IMR-90 (cell line): ENCODE results near the gene SYT8. TPM values are rescaled to one million over a fixed set of nuclear protein-coding genes. Genes with fewer than 3 reads are reported as not detected.

Experiments used
- ATAC-seq: fragments of 200-7000 bp; cut with Tn5 transposase; 2 replicates; pipeline ENCODE4 v1.9.1; 2020; ENCODE audit warnings: low read depth, mild to moderate bottlenecking, moderate library complexity
- BruUV-seq: library from RNA; stranded (reverse); fragments of 400-500 nt; replicated peaks from 2 replicates; lab custom pipeline; 2021; lab: Mats Ljungman, UMichigan
- CTCF ChIA-PET: fragments of 300-600 bp; formaldehyde crosslinking; extraction: SDS; loops from one replicate; lab custom pipeline; 2021; ENCODE audit warnings: antibody characterized with exemption; lab: Yijun Ruan, JAX
- POLR2A ChIA-PET: fragments of 300-600 bp; sonication (Branson Sonifier 250); formaldehyde crosslinking; loops from one replicate; lab custom pipeline; 2022; ENCODE audit warnings: antibody characterized with exemption; ENCODE audit not compliant: unreplicated experiment; lab: Charles Lee
- DNase-seq: peaks from one replicate; pipeline ENCODE4 v3.0.0; 2013
- H2AFZ ChIP-seq: replicated peaks from 2 replicates; pipeline ENCODE3; 2013; ENCODE audit warnings: low read length, mild to moderate bottlenecking; ENCODE audit not compliant: poor library complexity
- H2AK5ac ChIP-seq: 2 replicates; pipeline ENCODE4 v1.6.1; 2013; ENCODE audit warnings: low read depth, low read length, inconsistent platforms
- H2AK9ac ChIP-seq: replicated peaks from 2 replicates; pipeline ENCODE3; 2013; ENCODE audit warnings: mild to moderate bottlenecking, low read depth, low read length, moderate library complexity; ENCODE audit not compliant: poor library complexity
- H2BK120ac ChIP-seq: 2 replicates; pipeline ENCODE4 v1.6.1; 2013; ENCODE audit warnings: low read depth, low read length, inconsistent platforms
- H2BK15ac ChIP-seq: 3 replicates; pipeline ENCODE4 v1.6.1; 2013; ENCODE audit warnings: low read depth, low read length, inconsistent platforms
- H2BK20ac ChIP-seq: 2 replicates; pipeline ENCODE4 v1.6.1; 2013; ENCODE audit warnings: low read depth, mild to moderate bottlenecking, inconsistent platforms, low read length, moderate library complexity
- H2BK5ac ChIP-seq: 2 replicates; pipeline ENCODE4 v1.6.1; 2013; ENCODE audit warnings: mild to moderate bottlenecking, low read depth, low read length, inconsistent platforms; ENCODE audit not compliant: poor library complexity, severe bottlenecking
- H3K14ac ChIP-seq: replicated peaks from 2 replicates; pipeline ENCODE4 v1.6.1; 2013; ENCODE audit warnings: low read depth, low read length, inconsistent platforms
- H3K18ac ChIP-seq: 2 replicates; pipeline ENCODE4 v1.6.1; 2013; ENCODE audit warnings: low read depth, low read length, control low read depth
- H3K23ac ChIP-seq: 2 replicates; pipeline ENCODE4 v1.6.1; 2013; ENCODE audit warnings: low read depth, low read length, inconsistent platforms
- H3K27ac ChIP-seq: 2 replicates; pipeline ENCODE4 v1.5.1; 2013; ENCODE audit warnings: mild to moderate bottlenecking, control low read depth, low read length; ENCODE audit not compliant: insufficient read depth
- H3K27me3 ChIP-seq: 2 replicates; pipeline ENCODE4 v1.6.1; 2013; ENCODE audit warnings: low read length; ENCODE audit not compliant: control insufficient read depth, insufficient read depth
- H3K36me3 ChIP-seq: 2 replicates; pipeline ENCODE4 v1.6.1; 2013; ENCODE audit warnings: low read length, mixed read lengths; ENCODE audit not compliant: control insufficient read depth, insufficient read depth
- H3K4ac ChIP-seq: 2 replicates; pipeline ENCODE4 v1.6.1; 2013; ENCODE audit warnings: low read depth, low read length, inconsistent platforms
- H3K4me1 ChIP-seq: 2 replicates; pipeline ENCODE4 v1.6.1; 2013; ENCODE audit warnings: low read length, mixed read lengths; ENCODE audit not compliant: control insufficient read depth, insufficient read depth
- H3K4me2 ChIP-seq: 2 replicates; pipeline ENCODE4 v1.6.1; 2013; ENCODE audit warnings: low read depth, mild to moderate bottlenecking, control low read depth, low read length, moderate library complexity
- H3K4me3 ChIP-seq: 2 replicates; pipeline ENCODE4 v1.5.1; 2013; ENCODE audit warnings: low read depth, mild to moderate bottlenecking, control low read depth, low read length, moderate library complexity; ENCODE audit not compliant: insufficient read depth
- H3K56ac ChIP-seq: 2 replicates; pipeline ENCODE4 v1.6.1; 2013; ENCODE audit warnings: low read length, inconsistent platforms; ENCODE audit not compliant: insufficient read depth; ENCODE audit errors: extremely low read depth
- H3K79me1 ChIP-seq, 2 experiments: 2 replicates each; pipeline ENCODE4 v1.6.1; 2013; ENCODE audit warnings: low read length in 2 of 2, inconsistent platforms in 1 of 2, low read depth in 1 of 2
- H3K9ac ChIP-seq: 2 replicates; pipeline ENCODE4 v1.6.1; 2013; ENCODE audit warnings: low read depth, low read length, control low read depth
- H3K9me1 ChIP-seq: 2 replicates; pipeline ENCODE4 v1.6.1; 2013; ENCODE audit warnings: low read length, inconsistent platforms; ENCODE audit not compliant: insufficient read depth
- H3K9me3 ChIP-seq: 2 replicates; pipeline ENCODE4 v1.6.1; 2013; ENCODE audit warnings: low read length; ENCODE audit not compliant: control insufficient read depth, insufficient read depth
- H4K20me1 ChIP-seq: 2 replicates; pipeline ENCODE4 v1.6.1; 2013; ENCODE audit warnings: low read length, inconsistent platforms; ENCODE audit not compliant: insufficient read depth
- H4K5ac ChIP-seq: 2 replicates; pipeline ENCODE4 v1.6.1; 2013; ENCODE audit warnings: mild to moderate bottlenecking, low read depth, low read length, control low read depth
- H4K8ac ChIP-seq, 2 experiments: 2 replicates each; pipeline ENCODE4 v1.6.1; 2013; ENCODE audit warnings: low read depth in 2 of 2, low read length in 2 of 2, control low read depth in 1 of 2, inconsistent platforms in 1 of 2
- H4K91ac ChIP-seq: 2 replicates; pipeline ENCODE4 v1.6.1; 2013; ENCODE audit warnings: low read depth, low read length, inconsistent platforms; ENCODE audit not compliant: insufficient read depth
- BHLHE40 ChIP-seq: fragments of 150-350 bp; IDR thresholded peaks from 2 replicates; pipeline ENCODE4 v1.6.1; 2016; ENCODE audit warnings: mild to moderate bottlenecking, low read depth, low read length
- CEBPB ChIP-seq: IDR thresholded peaks from 2 replicates; pipeline ENCODE4 v1.6.1; 2012; ENCODE audit warnings: low read depth, low read length, improper control_type of control experiment
- FOS ChIP-seq: fragments of 150-350 bp; IDR thresholded peaks from 2 replicates; pipeline ENCODE4 v1.6.1; 2016; ENCODE audit warnings: low read depth, low read length
- RAD21 ChIP-seq: IDR thresholded peaks from 2 replicates; pipeline ENCODE4 v1.6.1; 2012; ENCODE audit warnings: low read length, improper control_type of control experiment
- RCOR1 ChIP-seq: IDR thresholded peaks from 2 replicates; pipeline ENCODE4 v1.6.1; 2012; ENCODE audit warnings: mild to moderate bottlenecking, low read length, improper control_type of control experiment; ENCODE audit not compliant: insufficient replicate concordance
- SMC3 ChIP-seq: fragments of 150-350 bp; IDR thresholded peaks from 2 replicates; pipeline ENCODE4 v1.6.1; 2016; ENCODE audit warnings: low read depth, mild to moderate bottlenecking, antibody characterized with exemption, low read length, moderate library complexity
- WGBS, 2 experiments: methylation state at CpG; one replicate each; pipeline versions ENCODE4 v1.1.5 to v1.1.7; 2013; ENCODE audit warnings: missing lambda C conversion rate in 2 of 2; ENCODE audit not compliant: insufficient read length in 1 of 2; ENCODE audit errors: extremely low coverage in 2 of 2; 5-methylcytosine and 5-hydroxymethylcytosine counted together
- dilution Hi-C: fragments of 300-500 bp; cut with HindIII; formaldehyde crosslinking; loops from one replicate; pipeline ENCODE4 v1.14.3; 2018; ENCODE audit warnings: low sequenced_read_pairs; ENCODE audit not compliant: unreplicated experiment
- in situ Hi-C: fragments of 300-500 bp; cut with MboI; formaldehyde crosslinking; loops from 3 replicates; pipeline ENCODE4 v1.14.3; 2019; ENCODE audit warnings: low sequenced_read_pairs, inconsistent platforms, mixed read lengths
- intact Hi-C: fragments of 100-400 bp; cut with micrococcal nuclease; formaldehyde crosslinking; loops from 2 replicates; pipeline ENCODE4 v1.10.0; 2022
- polyA plus RNA-seq, 3 experiments: library from polyadenylated mRNA; depleted of rRNA; stranded (reverse); fragments of >200 nt; gene quantifications; 2 replicates each; pipeline ENCODE4 v1.2.3, GENCODE V29; 2012; ENCODE audit warnings: low replicate concordance in 1 of 3
- total RNA-seq: library from RNA; depleted of rRNA; stranded (reverse); fragments of >200 nt; gene quantifications from 2 replicates; pipeline ENCODE4 v1.2.3, GENCODE V29; 2012
- TF ChIP-seq, protein P1 (sequence below): fragments of 150-350 bp; IDR thresholded peaks from 2 replicates; pipeline ENCODE4 v1.6.1; 2017; ENCODE audit warnings: mild to moderate bottlenecking, antibody characterized with exemption, low read length, low read depth

The SYT8 gene
- total and polyA plus RNA-seq, 2 of the 4 experiments (the other 2 are of a cell fraction), result not detected

DNA sequence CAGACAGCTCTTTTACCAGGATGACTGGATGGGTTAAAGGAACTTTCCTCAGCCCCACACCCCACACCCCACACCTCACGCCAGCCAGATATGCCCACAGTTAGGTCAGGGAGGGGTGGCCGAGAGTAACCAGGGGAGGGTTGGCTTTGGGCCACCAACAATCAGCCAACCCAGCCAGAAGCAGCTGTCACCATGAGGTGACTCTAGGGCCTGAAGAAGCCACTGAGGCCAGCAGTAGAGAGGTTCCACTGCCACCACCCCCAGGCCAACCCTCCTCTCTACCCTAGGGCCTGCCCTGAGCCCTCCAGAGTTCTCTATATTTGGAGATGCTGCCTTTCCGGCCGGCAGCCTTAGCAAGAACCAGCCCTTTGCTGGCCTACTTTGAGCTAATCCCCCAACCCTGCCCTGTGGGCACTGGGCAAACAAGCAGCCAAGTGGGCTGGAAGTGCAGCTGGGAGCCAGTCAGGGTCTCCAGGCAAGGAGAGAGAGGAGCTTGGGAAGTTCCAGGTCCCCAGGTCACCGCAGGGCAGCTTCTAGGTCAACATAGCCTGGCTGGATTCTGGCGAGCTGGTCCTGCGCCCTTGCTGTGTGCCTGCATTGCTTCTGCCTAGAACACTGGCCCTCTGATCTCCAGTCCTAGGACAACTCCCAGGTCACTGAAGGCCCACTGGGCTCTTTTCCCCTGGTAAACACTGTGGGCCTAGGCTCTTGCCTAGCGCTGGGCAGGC lies 12.0 kb upstream of the SYT8 start:
- Histone ChIP-seq H2BK5ac (no peak overlapping the region), H3K14ac (no peak overlapping the region), H2AK9ac (no peak overlapping the region), H3K23ac (no peak overlapping the region), H3K9ac (no peak overlapping the region), H3K27me3 (peaks cover 11% of the 10 kb centered on the region), H2BK20ac (no peak overlapping the region), H3K4me3 (no peak overlapping the region), H4K8ac (no peak overlapping the region), H3K4me1 (peaks cover 11% of the 10 kb centered on the region), H2BK120ac (no peak overlapping the region), H4K20me1 (no peaks in the 10 kb centered on the region), H2AK5ac (no peak overlapping the region), H3K56ac (no peak overlapping the region), H3K79me1 (no peaks in the 10 kb centered on the region), H3K9me1 (no peaks in the 10 kb centered on the region), H3K27ac (no peak overlapping the region), H3K9me3 (peaks cover 12% of the 10 kb centered on the region), H4K91ac (no peak overlapping the region), H3K4ac (no peak overlapping the region), H4K5ac (no peak overlapping the region), H2BK15ac (no peak overlapping the region), H3K36me3 (no peaks in the 10 kb centered on the region), H2AFZ (no peak overlapping the region), H3K18ac (no peak overlapping the region), H3K4me2 (no peak overlapping the region)
- DNase-seq (no peak), ATAC-seq (no peak)
- in situ Hi-C loops (loop anchor here (5.0 kb wide), 1 partner anchor 126 kb away; the partner anchor contains the start of gene KRTAP5-6), intact Hi-C loops (no loop called here), dilution Hi-C loops (no loop called here)
- WGBS, 2 experiments, result 80% methylated on average over 1 of the region's 8 CpGs; no CpG with 5 or more reads in 1 of the 2 experiments
- TF ChIP-seq, protein P1, sequence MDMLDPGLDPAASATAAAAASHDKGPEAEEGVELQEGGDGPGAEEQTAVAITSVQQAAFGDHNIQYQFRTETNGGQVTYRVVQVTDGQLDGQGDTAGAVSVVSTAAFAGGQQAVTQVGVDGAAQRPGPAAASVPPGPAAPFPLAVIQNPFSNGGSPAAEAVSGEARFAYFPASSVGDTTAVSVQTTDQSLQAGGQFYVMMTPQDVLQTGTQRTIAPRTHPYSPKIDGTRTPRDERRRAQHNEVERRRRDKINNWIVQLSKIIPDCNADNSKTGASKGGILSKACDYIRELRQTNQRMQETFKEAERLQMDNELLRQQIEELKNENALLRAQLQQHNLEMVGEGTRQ, result no peak
- TF ChIP-seq FOS (no peak), RCOR1 (no peak), RAD21 (no peak), CEBPB (no peak), BHLHE40 (no peak), SMC3 (no peak)
- no TSS peak for BruUV-seq
- ChIA-PET POLR2A (no interaction called here), CTCF (no interaction called here)
